Lower leg skin (tissue), 3 donors: ENCODE data around the gene BMAL1.

Experiments
- POLR2A ChIP-seq, 2 donors: fragments of 450-650 bp; IDR thresholded peaks; one replicate each; pipeline ENCODE4 v1.6.1; 2016 to 2017; ENCODE audit warnings: antibody characterized with exemption in 2 of 2, mild to moderate bottlenecking in 1 of 2, moderate library complexity in 1 of 2
- TF ChIP-seq, protein P1 (sequence below), 3 donors: fragments of 450-650 bp; IDR thresholded peaks; one replicate each; pipeline ENCODE4 v1.5.1; 2016; ENCODE audit warnings: antibody characterized with exemption in 3 of 3, mild to moderate bottlenecking in 3 of 3, moderate library complexity in 2 of 3

DNA sequence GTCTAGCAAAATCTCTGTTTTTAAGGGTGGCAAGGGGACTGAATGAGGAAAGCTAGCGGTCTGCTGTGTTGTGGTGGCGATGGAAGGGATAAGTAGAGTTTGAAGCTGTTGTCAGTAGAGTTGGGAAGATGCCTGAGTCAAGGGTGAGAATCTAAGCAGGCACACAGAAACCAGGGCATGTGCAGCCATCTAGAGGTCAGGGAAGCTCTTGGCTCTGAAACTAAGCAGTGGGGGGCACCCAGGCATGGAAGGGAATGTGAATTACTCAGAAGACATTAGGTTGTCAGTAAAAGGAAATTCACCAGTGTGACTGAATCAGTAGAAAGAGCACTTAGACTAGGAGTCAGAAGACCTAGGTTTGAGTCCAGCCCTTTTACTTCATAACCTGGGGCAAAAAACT, 15.4 kb downstream of the BMAL1 start:
- no peak for TF ChIP-seq POLR2A (IDR thresholded peaks at IDR 0.05)
- TF ChIP-seq, protein P1, sequence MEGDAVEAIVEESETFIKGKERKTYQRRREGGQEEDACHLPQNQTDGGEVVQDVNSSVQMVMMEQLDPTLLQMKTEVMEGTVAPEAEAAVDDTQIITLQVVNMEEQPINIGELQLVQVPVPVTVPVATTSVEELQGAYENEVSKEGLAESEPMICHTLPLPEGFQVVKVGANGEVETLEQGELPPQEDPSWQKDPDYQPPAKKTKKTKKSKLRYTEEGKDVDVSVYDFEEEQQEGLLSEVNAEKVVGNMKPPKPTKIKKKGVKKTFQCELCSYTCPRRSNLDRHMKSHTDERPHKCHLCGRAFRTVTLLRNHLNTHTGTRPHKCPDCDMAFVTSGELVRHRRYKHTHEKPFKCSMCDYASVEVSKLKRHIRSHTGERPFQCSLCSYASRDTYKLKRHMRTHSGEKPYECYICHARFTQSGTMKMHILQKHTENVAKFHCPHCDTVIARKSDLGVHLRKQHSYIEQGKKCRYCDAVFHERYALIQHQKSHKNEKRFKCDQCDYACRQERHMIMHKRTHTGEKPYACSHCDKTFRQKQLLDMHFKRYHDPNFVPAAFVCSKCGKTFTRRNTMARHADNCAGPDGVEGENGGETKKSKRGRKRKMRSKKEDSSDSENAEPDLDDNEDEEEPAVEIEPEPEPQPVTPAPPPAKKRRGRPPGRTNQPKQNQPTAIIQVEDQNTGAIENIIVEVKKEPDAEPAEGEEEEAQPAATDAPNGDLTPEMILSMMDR (IDR thresholded peaks at IDR 0.05): no peak
